ENCODE measurements around the gene EFNB2. TPM values are rescaled to one million over a fixed set of nuclear protein-coding genes. Genes with fewer than 3 reads are reported as not detected.
A peak's percentile ranks its signal among the peaks of the same experiment; 100 is the strongest.

The EFNB2 gene
- total and polyA plus RNA-seq, 12 donors, result 9.7 to 21.1 (median 14.3) TPM

DNA sequence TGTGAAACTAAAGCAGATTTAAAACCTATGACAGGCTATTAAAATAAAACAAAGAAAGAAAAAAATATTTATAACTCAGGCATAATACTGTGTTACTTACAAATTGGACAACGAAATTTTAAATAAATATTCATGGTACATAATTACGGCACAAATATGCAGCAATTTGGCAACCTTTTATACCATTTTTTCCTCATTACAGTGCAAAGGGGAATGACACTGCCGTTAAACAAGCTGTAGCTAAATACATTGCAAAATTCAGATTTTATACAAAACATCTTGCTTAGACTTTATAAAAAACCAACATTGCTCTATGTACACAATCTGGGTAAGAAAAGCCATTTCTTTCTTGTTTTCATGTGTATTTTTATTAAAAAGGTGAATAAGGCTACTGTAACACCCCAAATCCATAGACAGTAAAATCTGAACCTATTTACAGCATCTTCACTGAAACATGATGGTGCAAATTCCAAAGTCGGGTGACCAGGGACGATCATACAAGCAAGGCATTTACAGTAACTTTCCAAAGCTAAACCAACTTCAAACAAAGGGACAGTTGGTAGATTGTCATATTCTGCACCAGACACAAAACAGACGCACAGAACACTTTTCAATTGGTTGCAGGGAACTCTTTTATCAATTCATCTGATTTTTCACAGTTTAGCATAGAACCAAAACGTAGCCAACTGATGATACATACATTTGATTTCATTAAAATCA lies 45.5 kb downstream of the EFNB2 start:
- DNase-seq (no peak), ATAC-seq (no peak)
- no peak overlapping the region for H3K4me3 ChIP-seq
- WGBS, 2 donors, result 82 to 87% methylated on average over 7 of the region's 7 CpGs
- intact Hi-C loops (cut with DNase I), result loop anchor here in 1 of 10 donors (5.0 kb wide), 1 partner anchor 427 kb away; no protein-coding TSS in a partner anchor
- peak overlapping the region in 2 of 10 donors; percentile 41 to 54 for H3K27ac ChIP-seq
- peaks cover 0 to 68% (median 30%) of the 10 kb centered on the region in 9 donors for H3K4me1 ChIP-seq
- H3K27me3 ChIP-seq, result peaks cover 0 to 36% (median 0%) of the 10 kb centered on the region in 7 donors
- peaks cover 0 to 45% (median 13%) of the 10 kb centered on the region in 9 donors for H3K36me3 ChIP-seq
- no peaks in the 10 kb centered on the region for H3K9me3 ChIP-seq
- TF ChIP-seq, protein P1, sequence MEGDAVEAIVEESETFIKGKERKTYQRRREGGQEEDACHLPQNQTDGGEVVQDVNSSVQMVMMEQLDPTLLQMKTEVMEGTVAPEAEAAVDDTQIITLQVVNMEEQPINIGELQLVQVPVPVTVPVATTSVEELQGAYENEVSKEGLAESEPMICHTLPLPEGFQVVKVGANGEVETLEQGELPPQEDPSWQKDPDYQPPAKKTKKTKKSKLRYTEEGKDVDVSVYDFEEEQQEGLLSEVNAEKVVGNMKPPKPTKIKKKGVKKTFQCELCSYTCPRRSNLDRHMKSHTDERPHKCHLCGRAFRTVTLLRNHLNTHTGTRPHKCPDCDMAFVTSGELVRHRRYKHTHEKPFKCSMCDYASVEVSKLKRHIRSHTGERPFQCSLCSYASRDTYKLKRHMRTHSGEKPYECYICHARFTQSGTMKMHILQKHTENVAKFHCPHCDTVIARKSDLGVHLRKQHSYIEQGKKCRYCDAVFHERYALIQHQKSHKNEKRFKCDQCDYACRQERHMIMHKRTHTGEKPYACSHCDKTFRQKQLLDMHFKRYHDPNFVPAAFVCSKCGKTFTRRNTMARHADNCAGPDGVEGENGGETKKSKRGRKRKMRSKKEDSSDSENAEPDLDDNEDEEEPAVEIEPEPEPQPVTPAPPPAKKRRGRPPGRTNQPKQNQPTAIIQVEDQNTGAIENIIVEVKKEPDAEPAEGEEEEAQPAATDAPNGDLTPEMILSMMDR (IDR thresholded peaks at IDR 0.05), result no peak

DNA sequence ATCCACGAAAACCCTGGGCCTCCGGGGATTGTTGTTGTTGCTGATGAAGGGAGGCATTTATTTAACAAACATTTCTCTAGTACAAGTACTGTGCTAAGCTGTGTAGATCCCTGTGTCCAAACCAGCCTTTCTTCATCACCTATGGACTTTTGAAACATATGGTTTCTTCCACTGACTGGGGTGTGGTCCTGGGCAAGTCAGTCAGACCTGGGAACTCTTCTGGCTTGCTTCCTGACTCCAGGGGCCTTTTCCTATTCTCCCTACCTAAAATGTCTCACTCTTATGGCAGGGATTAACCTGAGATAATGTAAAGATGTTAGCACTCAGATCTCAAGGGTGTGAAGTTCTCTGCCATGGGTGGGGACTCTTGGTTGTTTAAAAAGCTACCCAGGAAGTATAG lies 46.8 kb downstream of the EFNB2 start:
- Histone ChIP-seq H3K4me1 (peaks cover 7 to 73% (median 40%) of the 10 kb centered on the region in 9 donors), H3K27me3 (peaks cover 0 to 32% (median 0%) of the 10 kb centered on the region in 7 donors), H3K36me3 (peaks cover 0 to 32% (median 3%) of the 10 kb centered on the region in 9 donors), H3K4me3 (no peak overlapping the region), H3K9me3 (no peaks in the 10 kb centered on the region), H3K27ac (no peak overlapping the region)
- ATAC-seq, result no peak
- DNase-seq, result no peak
- intact Hi-C loops (cut with DNase I), result no loop called here
- WGBS, 2 donors, result 76 to 82% methylated on average over 2 of the region's 2 CpGs
- TF ChIP-seq, protein P1 (IDR thresholded peaks at IDR 0.05), result no peak

DNA sequence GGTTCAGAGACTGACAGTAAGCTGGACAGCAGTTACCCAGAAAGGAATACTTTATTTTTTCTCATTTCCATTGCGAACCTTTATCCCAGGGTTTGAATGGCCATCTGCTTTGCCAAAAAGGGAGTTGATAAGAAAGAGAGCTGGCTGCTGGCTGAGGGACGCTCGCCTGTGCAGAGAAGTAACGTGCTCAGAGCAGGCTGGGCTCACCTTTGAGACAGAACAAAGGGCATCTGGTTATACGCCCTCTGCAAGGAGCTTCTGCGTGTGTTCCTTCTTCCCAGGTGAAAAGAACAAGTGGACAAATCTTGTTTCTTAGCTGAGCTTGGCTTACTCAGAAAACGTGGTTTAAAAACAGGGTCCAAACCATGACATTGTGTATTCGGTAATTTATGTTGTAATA lies 47.4 kb downstream of the EFNB2 start:
- Histone ChIP-seq H3K27ac (no peak overlapping the region), H3K4me3 (no peak overlapping the region), H3K36me3 (peaks cover 0 to 26% (median 3%) of the 10 kb centered on the region in 9 donors), H3K9me3 (peaks cover 0 to 2% (median 0%) of the 10 kb centered on the region in 11 donors), H3K4me1 (peaks cover 7 to 68% (median 36%) of the 10 kb centered on the region in 9 donors), H3K27me3 (peaks cover 0 to 27% (median 0%) of the 10 kb centered on the region in 7 donors)
- intact Hi-C loops (cut with DNase I), result no loop called here
- TF ChIP-seq, protein P1 (IDR thresholded peaks at IDR 0.05), result no peak
- WGBS, 2 donors, result 42 to 57% methylated on average over 8 of the region's 8 CpGs
- peak in 1 of 8 donors; percentile 22 for ATAC-seq
- DNase-seq, result no peak

DNA sequence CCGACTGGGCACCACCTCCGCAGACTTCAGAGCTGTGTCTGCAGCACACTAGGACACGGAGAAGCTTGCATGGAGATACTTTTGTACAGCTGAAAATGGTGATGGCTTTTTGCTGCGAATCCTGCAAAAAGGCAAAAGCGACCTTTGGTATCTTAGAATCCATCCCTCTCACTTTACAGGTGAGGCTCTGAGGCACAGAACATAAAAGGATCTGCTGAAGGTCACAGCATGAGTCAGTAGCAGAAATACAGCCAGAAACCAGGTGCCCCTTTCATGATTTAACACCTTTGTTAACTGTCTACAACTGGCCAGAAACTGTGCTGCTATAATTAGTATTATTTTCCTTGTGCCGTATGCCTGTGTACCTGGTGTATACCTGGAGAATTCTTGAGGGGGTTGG lies 48.3 kb downstream of the EFNB2 start:
- Histone ChIP-seq H3K36me3 (peaks cover 0 to 16% (median 0%) of the 10 kb centered on the region in 9 donors), H3K27ac (no peak overlapping the region), H3K9me3 (peaks cover 0 to 11% (median 0%) of the 10 kb centered on the region in 11 donors), H3K4me1 (peaks cover 7 to 59% (median 28%) of the 10 kb centered on the region in 9 donors), H3K4me3 (no peak overlapping the region), H3K27me3 (peaks cover 0 to 20% (median 0%) of the 10 kb centered on the region in 7 donors)
- DNase-seq, result no peak
- no peak for ATAC-seq
- intact Hi-C loops (cut with DNase I), result no loop called here
- WGBS, 2 donors, result 93 to 96% methylated on average over 6 of the region's 6 CpGs
- TF ChIP-seq, protein P1 (IDR thresholded peaks at IDR 0.05), result no peak
